ENCODE data around the gene EFNA2.
"Not testable (repeated sequence)": the region's sequence is repeated elsewhere in the genome, so short reads cannot be mapped to it uniquely, and the experiment has no call there.

EFNA2 gene

DNA sequence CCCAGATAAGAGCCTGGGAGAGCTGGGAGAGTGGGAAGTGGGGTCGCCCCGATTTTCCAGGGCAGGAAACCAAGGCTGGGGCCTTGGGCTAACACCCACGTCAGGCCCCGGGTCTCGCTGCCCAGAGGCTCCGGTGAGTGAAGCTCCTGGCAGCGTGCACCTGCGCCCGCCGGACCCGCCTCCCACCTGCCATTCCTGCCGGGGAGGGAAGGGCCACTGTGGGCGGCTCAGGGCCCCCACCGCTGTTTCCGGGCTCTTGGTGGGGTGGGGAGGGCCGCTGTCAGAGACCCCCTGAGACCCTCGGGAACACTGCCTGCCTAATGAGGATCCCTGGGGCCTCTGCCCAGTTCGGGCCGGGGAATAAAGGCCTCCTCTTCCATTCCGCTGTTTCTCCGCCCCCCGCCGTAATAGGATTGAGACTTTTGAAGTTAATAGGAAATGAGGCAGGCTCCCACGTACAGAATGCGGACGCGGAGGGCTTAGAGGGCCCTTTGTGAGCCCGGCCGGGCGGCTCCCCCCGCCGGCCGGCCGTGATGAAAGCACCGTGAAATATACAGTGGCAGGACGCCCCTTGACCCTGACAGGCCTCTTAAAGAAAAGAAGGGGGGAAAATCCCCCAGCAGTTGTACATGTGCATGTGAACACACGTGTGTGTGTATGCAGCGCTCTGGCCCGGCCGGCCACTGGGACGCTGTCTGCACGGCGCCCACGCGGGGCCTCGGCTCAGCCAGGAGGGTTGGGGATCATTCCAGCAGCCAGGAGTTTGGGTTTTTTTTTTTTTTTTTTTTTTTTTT is 33.2 kb downstream of the EFNA2 start:
- no peak for DNase-seq (ENCODE audit: low read depth)

DNA sequence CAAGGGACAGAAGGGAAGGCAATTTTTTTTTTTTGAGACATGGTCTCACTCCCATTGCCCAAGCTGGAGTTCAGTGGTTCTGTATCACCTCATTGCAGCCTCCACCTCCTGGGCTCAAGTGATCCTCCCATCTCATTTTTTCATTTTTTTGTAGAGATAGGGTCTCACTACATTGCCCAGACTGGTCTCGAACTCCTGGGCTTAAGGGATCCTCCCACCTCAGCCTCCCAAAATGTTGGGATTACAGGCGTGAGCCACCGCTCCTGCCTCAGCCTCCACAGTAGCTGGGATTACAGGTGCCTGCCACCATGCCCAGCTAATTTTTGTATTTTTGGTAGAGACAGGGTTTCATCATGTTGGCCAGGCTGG is 34.6 kb downstream of the EFNA2 start:
- DNase-seq (ENCODE audit: low read depth) = not testable (repeated sequence)

DNA sequence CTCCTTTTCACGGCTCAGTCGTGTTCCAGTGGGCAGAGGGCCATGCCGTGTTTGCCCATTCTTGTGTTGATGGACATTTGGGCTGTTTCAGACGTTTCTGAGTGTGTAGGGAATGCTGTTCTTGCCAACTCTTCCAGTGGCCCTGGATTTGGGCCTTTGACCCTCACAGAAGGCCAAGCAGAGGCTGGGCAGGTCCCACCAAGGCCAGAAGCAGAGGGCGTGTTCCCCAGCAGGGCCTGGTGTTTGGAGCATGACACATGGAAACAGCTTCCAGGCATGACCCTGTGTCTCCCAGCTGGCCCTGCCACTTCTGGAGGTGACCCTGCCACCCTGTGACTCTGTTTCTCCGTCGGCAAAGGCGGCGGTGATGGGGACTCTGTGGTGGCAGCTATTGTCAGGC is 35.9 kb downstream of the EFNA2 start:
- no peak for DNase-seq (ENCODE audit: low read depth)

DNA sequence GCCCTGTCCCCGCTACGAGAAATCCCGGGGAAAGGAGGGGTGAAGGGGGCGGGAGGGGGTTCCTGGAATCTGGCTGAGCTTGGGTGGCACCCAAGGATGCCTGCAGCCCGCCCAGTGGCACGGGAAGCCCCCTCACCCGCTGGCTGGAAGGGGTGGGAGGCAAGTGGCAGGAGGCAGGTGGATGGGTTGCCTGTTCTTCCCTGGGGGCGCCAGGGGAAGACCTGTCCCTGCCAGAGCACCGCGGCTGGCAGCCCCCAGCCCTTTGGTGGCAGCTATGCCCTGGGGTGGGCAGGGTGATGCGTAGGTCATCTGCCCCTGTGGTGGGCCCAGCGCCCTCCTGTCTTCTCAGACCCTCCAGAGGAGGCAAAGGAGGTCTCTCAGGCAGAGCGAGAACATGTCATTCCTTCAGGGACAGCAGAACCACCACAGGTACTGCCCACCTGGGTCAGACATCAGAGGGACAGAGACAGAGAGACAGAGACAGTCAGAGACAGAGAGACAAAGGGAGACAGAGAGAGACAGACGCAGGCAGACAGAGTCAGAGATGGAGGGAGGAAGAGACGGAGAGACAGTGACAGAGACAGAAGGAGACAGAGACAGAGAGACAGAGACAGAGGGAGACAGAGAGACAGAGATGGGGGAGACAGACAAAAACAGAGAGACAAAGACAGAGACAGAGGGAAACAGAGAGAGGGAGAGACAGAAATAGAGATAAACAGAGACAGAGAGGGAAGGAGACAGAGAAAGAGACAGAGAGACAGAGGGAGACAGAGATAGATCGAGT is 36.7 kb downstream of the EFNA2 start:
- DNase-seq (ENCODE audit: low read depth) = no peak

DNA sequence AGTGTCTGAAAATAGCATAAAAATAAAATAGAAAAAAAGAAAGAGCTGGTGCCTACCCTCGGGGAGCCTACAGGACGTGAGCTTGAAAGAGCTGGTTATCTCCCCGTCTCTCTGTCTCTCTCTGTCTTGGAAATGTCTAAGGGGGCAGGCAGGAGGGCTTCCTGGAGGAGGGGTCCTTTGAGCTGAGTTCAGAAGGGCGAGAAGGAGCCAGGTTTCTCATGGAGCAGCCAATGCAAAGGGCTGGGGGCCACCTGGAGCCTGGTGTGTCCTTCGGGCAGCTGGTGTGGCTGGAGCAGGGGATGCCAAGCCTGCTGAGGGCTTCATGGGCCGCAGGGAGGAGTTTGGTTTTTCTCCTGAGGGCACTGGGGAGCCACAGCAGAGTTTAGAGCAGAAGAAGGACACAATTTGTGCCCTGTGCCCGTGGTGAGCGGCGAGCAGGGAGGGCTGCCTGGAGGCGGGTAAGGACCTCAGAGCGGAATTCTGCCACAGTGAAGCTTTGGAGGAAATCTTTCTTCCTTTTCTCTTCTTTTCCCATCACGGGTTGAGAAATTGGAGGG is 38.7 kb downstream of the EFNA2 start:
- no peak for DNase-seq (ENCODE audit: low read depth)

DNA sequence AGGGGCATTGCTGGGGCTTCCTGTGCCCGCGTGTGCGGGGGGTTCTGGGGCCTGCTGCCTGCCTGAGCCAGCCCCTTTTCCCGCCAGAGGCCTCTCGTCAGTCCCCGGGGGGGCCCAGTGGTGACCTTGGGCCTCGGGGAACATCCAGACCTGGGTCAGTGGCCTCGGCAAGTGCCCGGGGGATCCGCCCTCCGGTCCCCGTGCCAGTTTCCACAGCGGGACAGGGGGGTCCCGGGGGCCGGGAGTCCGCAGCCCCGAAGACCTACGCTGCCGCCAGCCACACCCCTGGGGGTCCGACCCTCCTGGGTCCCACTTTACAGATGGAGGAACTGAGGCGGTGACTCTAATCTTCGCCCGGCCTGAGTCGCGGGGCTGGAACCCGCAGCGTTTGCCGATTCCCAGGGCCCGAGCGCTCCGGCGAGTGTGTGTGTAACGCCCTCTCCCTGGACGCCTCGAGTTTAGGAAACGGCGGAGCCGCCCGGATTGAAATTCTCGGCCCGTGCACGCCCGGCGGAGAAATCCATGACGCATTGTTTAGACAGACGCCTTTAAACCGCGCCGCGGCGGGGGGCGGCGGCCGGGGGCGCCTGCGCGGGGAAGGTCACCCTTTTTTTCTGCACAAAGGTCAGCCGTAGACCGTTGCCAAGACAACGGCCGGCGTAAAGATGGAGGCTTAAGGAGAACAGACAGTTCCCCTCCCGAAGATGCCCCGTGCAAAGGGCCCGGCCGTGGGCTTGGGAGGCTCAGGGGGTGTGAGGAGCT is 39.3 kb downstream of the EFNA2 start:
- DNase-seq (ENCODE audit: low read depth) = peak; percentile 22

DNA sequence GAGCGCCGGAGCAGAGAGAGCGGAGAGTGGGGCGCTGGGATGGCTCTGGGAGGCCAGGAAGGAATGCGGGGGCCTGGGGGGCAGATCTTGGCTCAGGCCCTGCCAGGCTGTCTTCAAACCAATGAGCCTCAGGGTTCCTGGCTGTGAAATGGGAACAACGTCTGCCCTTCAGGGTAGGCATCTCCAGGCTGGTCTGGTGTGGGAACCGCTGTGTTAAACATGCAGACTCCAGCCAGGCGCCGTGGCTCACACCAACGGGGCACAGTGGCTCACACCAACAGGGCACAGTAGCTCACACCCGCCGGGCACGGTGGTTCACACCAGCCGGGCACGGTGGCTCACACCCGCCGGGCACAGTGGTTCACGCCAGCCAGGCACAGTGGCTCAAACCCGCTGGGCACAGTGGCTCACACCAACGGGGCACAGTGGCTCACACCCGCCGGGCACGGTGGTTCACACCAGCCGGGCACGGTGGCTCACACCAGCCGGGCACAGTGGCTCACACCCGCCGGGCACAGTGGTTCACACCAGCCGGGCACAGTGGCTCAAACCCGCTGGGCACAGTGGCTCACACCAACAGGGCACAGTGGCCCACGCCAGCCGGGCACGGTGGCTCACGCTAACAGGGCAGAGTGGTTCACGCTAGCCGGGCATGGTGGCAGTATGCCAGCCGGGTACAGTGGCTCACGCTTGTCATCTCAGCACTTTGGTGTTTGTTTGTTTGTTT is 40.1 kb downstream of the EFNA2 start:
- DNase-seq (ENCODE audit: low read depth) = no peak

DNA sequence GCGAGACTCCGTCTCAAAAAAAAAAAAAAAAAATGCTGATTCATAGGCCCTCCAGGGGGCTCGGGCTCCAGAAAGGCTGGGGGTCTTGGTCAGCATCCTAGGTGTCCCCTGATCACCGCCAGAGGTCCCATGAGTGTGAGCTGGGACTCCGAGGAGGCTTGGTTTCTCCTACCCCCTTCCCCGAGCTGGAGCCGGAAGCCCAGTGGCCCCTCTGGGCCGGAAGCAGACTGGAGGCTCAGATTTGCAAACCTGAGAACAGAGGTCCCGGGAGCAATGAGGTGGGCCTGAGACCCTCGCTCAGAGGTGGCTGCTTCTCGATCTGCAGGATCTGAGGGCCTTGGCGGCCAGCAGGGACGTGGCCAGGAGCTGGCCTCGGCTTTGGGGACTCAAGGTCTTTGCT is 41.5 kb downstream of the EFNA2 start:
- no peak for DNase-seq (ENCODE audit: low read depth)

DNA sequence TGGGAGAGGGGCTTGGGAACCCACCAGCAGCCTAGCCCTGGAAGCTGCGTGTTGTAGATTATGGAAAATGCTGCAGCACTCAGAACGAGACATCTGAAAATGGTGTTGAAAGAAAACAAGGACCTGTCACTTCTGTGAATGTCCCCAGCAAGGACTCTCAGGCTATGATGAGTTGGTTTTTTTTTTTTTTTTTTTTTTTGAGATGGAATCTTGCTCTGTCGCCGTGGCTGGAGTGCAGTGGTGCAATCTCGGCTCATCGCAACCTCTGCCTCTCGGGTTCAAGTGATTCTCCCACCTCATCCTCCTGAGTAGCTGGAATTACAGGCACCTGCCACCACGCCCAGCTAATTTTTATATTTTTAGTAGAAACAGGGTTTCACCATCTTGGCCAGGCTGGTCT is 46.5 kb downstream of the EFNA2 start:
- not testable (repeated sequence) for DNase-seq (ENCODE audit: low read depth)

DNA sequence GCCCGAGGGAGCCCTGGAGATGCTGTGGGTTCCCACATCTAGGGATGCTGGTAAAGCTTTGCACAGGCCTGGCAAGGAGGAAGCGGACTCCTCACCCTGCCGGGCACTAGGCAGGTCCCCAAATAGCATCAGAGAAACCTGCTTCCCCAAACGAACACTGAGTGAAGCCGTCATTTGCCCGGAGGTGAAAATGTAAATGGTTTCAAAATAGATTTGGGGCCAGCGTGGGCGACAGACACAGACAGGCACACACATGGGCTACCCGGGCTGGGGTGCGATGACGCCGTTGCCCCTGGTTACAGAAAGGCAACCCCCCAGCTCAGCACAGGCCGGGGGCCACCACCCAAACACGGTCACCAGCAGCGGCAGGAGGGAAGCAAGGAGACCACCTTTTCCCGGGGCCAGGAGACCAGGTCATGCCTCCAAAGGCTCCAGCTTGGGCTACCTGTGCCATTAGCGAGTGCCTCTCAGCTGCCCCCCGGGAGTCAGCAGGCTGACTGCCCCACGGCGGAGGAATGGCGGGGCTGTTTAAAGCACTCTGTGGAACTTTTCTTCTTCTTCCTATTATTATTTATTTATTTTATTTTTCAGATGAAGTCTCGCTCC is 50.5 kb downstream of the EFNA2 start:
- no peak for DNase-seq (ENCODE audit: low read depth)

DNA sequence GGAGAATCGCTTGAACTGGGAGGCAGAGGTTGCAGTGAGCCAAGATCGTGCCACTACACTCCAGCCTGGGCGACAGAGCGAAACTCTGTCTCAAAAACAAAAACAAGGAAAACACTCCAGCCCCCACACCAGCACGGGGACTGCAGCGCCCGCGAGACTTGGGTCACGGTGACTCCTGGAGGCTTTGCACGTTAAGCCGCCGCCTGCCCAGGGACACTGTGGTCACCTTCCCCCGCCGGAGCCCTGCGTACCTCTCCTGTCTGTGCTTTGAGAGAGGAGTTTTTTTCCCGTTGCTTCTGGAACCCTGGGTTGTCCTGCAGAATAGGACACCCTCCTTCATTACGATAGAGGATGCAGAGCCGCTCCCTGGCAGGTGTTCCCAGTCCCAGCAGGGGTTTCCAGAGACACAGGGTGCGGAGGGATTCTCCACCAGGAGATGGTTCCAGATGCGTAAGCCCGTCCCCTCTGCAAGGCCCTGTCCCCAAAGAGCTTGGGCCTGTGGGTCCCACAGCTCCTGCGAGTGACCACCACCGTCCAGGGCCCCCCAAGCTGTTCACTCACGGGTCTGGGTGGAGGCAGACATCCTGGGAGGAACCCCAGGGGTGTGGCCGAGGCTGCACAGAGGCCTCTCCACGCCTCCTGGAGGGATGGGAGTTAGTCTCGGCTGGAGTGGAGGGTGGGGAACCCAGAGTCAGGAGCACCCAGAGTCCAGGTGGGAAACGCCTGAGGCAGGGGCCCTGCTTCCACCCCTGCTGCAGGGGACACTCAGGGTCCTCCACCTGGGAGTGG is 55.2 kb downstream of the EFNA2 start:
- DNase-seq (ENCODE audit: low read depth) = no peak

DNA sequence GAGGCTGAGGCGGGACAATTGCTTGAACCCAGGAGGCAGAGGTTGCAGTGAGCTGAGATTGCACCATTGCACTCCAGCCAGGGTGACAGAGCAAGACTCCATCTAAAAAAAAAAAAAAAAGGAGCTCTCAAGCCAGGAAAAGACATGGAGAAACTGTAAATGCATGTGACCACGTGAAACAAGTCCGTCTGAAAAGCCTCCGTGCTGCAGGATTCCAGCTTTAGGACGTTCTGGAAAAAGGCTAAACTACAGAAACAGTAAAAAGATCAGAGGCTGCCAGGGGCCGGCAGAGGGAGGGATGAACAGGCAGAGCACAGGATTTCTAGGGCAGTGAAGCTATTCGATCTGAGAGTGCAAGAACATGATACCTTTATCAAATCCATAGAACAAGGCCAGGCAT is 57.4 kb downstream of the EFNA2 start:
- no peak for DNase-seq (ENCODE audit: low read depth)

DNA sequence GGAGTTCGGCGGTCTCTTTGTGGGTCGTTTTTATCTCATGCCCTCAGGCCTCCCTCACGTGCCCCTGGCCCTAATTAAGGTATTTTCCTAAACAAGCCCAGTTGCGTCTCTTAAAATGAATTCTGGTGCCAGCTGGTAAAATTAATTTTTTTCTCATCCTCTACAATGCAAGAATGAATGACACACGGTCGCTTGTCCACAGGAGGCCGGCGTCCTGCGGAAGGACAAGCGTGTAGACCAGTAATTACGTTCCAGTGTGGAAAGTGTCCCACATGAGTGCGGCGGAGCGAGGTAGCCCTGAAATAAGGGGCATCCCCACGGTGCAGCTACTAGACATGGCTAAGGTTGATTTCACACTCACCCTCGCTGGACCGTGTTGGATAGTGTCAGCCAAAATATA is 63.5 kb downstream of the EFNA2 start:
- no peak for DNase-seq (ENCODE audit: low read depth)

DNA sequence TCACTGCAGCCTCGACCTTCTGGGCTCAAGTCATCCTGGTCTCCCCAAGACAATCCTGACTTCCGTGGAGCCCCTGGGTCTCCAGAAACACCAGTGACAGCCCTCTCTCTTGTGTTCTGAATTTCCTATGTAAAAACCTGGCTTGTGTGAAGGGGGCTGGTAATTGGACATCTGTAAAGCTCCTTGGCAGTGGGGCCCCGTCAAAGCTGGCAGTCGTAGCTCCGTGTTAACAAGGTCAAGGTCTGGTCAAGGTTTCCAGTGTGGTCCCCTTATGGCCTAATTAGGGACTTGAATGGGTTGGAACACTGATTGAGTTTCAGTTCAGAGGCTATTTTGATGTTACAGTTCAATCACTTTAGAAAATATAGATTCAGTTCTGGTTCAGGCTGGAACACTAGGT is 65.2 kb downstream of the EFNA2 start:
- no peak for DNase-seq (ENCODE audit: low read depth)

Measured in stimulated activated CD8-positive, alpha-beta memory T cell treated with anti-CD3 and anti-CD28 coated beads, Interleukin-4, amount 100 ng/mL, for 24 hours (primary cell).